ENCODE data around the gene NFE2L1. TPM values are rescaled to one million over a fixed set of nuclear protein-coding genes. Genes with fewer than 3 reads are reported as not detected.

NFE2L1 gene
- total and polyA plus RNA-seq, 9 of the 15 experiments (the other 6 are each of a cell fraction or from before 2014, with no cell fraction given) = 2.0 to 68.6 (median 39.7) TPM

- TF ChIP-seq TAF7 (tag; IDR thresholded peaks at IDR 0.05) (peak; percentile 66), BRF1 (IDR thresholded peaks at IDR 0.05; ENCODE audit: borderline replicate concordance, extremely low read depth, insufficient read length) (no peak), HMGN3 (IDR thresholded peaks at IDR 0.05; ENCODE audit: borderline replicate concordance, extremely low read depth, insufficient read length, low read depth, low read length) (peak; percentile 81), ZNF445 (CRISPR knock-in tag; IDR thresholded peaks at IDR 0.05; ENCODE audit: low read depth) (no peak), FOXJ2 (tag; IDR thresholded peaks at IDR 0.05) (no peak), TBP (optimal IDR thresholded peaks at IDR 0.05; ENCODE audit: low read depth, low read length) (peak; percentile 78), RBM22 (IDR thresholded peaks at IDR 0.05; ENCODE audit: low read depth, low read length, poor library complexity, severe bottlenecking) (peak; percentile 33), USF1 (CRISPR knock-in tag; IDR thresholded peaks at IDR 0.05) (no peak), FOXM1 (IDR thresholded peaks at IDR 0.05; ENCODE audit: low read depth) (no peak), FOXM1 (CRISPR knock-in tag; IDR thresholded peaks at IDR 0.05; ENCODE audit: low read depth) (peak; percentile 53; the same call in 1 of the 2 replicates), ZC3H11A (IDR thresholded peaks at IDR 0.05; ENCODE audit: low read depth, low read length) (no peak), CC2D1A (IDR thresholded peaks at IDR 0.05) (no peak), ELF2 (CRISPR knock-in tag; IDR thresholded peaks at IDR 0.05) (no peak), MCM5 (IDR thresholded peaks at IDR 0.05; ENCODE audit: low read depth) (no peak), AFF1 (IDR thresholded peaks at IDR 0.05; ENCODE audit: low read depth in 1 of 2, partially characterized antibody in 2 of 2) (peak in 1 of 2 experiments; percentile 20), TEAD4 (IDR thresholded peaks at IDR 0.05; ENCODE audit: low read length) (no peak), TEAD4 (CRISPR knock-in tag; IDR thresholded peaks at IDR 0.05; ENCODE audit: borderline replicate concordance) (no peak), ZNF780A (CRISPR knock-in tag; IDR thresholded peaks at IDR 0.05) (no peak), ZNF518B (CRISPR knock-in tag; IDR thresholded peaks at IDR 0.05) (no peak), SNRNP70 (optimal IDR thresholded peaks at IDR 0.05; ENCODE audit: low read depth, low read length) (no peak), SRSF9 (IDR thresholded peaks at IDR 0.05; ENCODE audit: borderline replicate concordance, low read depth, low read length) (no peak)
Observed at GRCh38 chr17:48048384-48049126, 396 bp downstream of the NFE2L1 start (continued).
